ENCODE results near the gene GID8. TPM values are rescaled to one million over a fixed set of nuclear protein-coding genes. Genes with fewer than 3 reads are reported as not detected.

The GID8 gene
- total RNA-seq, 4 donors from 2014 or later: 23.2 to 34.8 (median 27.9) TPM

- WGBS, 2 donors (ENCODE audit: low coverage in 1 of 2): 67 to 85% methylated on average over 6 to 9 of the region's 9 CpGs
- no peak for ATAC-seq
- Histone ChIP-seq H3K27me3 (no peaks in the 10 kb centered on the region), H3K9me3 (no peaks in the 10 kb centered on the region), H3K27ac (peak overlapping the region in 3 of 4 donors; percentile 12 to 35 (median 33)), H3K4me3 (no peak overlapping the region), H3K4me1 (peaks cover 10 to 87% (median 49%) of the 10 kb centered on the region in 3 donors), H3K36me3 (peaks cover 0 to 43% of the 10 kb centered on the region in 2 donors)
- TF ChIP-seq EP300 (IDR thresholded peaks at IDR 0.05) (no peak), POLR2A (IDR thresholded peaks at IDR 0.05) (no peak), CTCF (IDR thresholded peaks at IDR 0.05) (no peak), POLR2AphosphoS5 (IDR thresholded peaks at IDR 0.05) (no peak)
Measured at GRCh38 chr20:62914436-62914835, 23.5 kb upstream of the GID8 start.

GRCh38 chr20:62914970-62915457, 22.9 kb upstream of the GID8 start:
- Histone ChIP-seq H3K36me3 (peaks cover 0 to 37% of the 10 kb centered on the region in 2 donors), H3K9me3 (no peaks in the 10 kb centered on the region), H3K27me3 (no peaks in the 10 kb centered on the region), H3K27ac (peak overlapping the region in 3 of 4 donors; percentile 4 to 35 (median 33)), H3K4me3 (peak overlapping the region in 1 of 2 donors; percentile 21), H3K4me1 (peaks cover 10 to 92% (median 54%) of the 10 kb centered on the region in 3 donors)
- 25 to 28% methylated on average over 7 to 8 of the region's 8 CpGs for WGBS, 2 donors (ENCODE audit: low coverage in 1 of 2)
- TF ChIP-seq EP300 (IDR thresholded peaks at IDR 0.05): no peak
- TF ChIP-seq POLR2A (IDR thresholded peaks at IDR 0.05): no peak
- no peak for TF ChIP-seq POLR2AphosphoS5 (IDR thresholded peaks at IDR 0.05)
- TF ChIP-seq CTCF (IDR thresholded peaks at IDR 0.05): no peak
- ATAC-seq: peak; percentile 41

DNA sequence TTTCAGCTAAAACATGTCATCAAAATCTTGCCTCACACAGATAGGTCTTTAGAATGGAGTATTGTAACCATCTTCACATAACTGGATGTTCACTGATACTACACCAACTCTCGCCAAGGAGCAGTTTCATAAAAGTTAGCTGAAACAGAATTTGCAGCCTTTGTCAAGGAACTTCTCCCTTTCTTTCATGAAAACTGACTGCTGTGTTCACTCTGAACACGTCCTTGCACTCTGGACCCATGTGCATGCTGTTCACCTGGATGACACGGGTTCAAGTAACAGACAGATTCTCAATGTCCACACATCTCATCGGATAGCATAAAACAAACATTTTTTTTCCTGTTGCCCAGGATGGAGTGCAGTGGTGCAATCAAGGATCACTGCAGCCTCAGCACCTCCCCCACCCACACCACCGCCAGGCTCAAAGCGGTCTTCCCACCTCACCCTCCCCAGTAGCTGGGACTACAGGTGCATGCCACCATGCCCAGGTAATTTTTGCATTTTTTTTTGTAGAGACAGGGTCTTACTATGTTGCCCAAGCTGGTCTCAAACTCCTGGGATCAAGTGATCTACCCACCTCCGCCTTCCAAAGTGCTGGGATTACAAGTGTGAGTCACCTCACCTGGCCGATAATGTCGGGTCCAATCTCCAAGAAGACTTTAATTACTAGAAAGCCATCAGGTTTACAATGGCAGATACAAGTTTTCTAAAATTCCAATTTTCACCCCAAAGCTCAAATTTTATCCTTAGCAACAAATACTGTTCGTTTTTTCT, 21.1 kb upstream of the GID8 start:
- WGBS, 2 donors (ENCODE audit: low coverage in 1 of 2): 71 to 78% methylated on average over 7 to 10 of the region's 10 CpGs
- H3K4me1 ChIP-seq: peaks cover 10 to 98% (median 68%) of the 10 kb centered on the region in 3 donors
- no peak for ATAC-seq

DNA sequence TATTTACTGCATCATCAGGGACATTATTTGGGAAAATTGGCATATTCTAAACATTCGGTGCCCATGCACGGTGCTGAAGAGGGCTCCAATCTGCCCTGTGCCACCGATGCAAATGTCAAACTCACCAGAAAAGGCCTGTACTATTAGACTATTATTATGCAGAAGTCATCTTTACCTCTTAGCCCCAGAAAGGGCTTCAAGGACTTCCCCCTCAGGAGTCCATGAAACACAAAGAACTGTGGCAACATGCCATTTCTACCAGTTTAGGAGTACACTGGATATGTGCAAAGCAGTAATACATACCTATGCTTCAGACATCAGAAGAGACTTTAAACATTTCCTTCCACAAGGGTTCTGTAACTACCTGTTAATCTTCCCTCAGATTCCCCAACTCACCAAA, 20.2 kb upstream of the GID8 start:
- Histone ChIP-seq H3K4me3 (no peak overlapping the region), H3K27ac (no peak overlapping the region), H3K27me3 (no peaks in the 10 kb centered on the region), H3K9me3 (no peaks in the 10 kb centered on the region), H3K4me1 (peaks cover 10 to 100% (median 75%) of the 10 kb centered on the region in 3 donors), H3K36me3 (peaks cover 0 to 10% of the 10 kb centered on the region in 2 donors)
- no peak for ATAC-seq
- WGBS, 2 donors (ENCODE audit: low coverage in 1 of 2): 37 to 49% methylated on average over 3 of the region's 3 CpGs
- TF ChIP-seq POLR2AphosphoS5 (IDR thresholded peaks at IDR 0.05) (no peak), CTCF (IDR thresholded peaks at IDR 0.05) (no peak), POLR2A (IDR thresholded peaks at IDR 0.05) (no peak), EP300 (IDR thresholded peaks at IDR 0.05) (no peak)

More for the DNA sequence above, 21.1 kb upstream of the GID8 start:
- TF ChIP-seq CTCF (IDR thresholded peaks at IDR 0.05) (no peak), POLR2A (IDR thresholded peaks at IDR 0.05) (no peak), EP300 (IDR thresholded peaks at IDR 0.05) (no peak), POLR2AphosphoS5 (IDR thresholded peaks at IDR 0.05) (no peak)
- no peak overlapping the region for H3K27ac ChIP-seq
- no peaks in the 10 kb centered on the region for H3K27me3 ChIP-seq
- H3K4me3 ChIP-seq: no peak overlapping the region
- H3K9me3 ChIP-seq: no peaks in the 10 kb centered on the region
- peaks cover 0 to 18% of the 10 kb centered on the region in 2 donors for H3K36me3 ChIP-seq
